AG09309 (cell line): Measurements from ENCODE around the gene TRIM8.

Source experiments
- DNase-seq: peaks from one replicate; pipeline ENCODE4 v3.0.0-alpha.2; 2010; ENCODE audit warnings: low read depth
- H3K4me3 ChIP-seq: 2 replicates; pipeline ENCODE4 v1.5.1; 2011; ENCODE audit warnings: mild to moderate bottlenecking, low read depth, low read length, moderate library complexity; ENCODE audit not compliant: control insufficient read depth
- CTCF ChIP-seq: IDR thresholded peaks from 2 replicates; pipeline ENCODE4 v1.5.1; 2011; ENCODE audit warnings: mild to moderate bottlenecking, low read depth, low read length, inconsistent platforms; ENCODE audit not compliant: insufficient read depth, control insufficient read depth; ENCODE audit errors: missing control alignments

Gene TRIM8

GRCh38 chr10:102646610-102647442 lies 2.5 kb downstream of the TRIM8 start:
- no peak for TF ChIP-seq CTCF
- DNase-seq = no peak
- H3K4me3 ChIP-seq = peak overlapping the region; percentile 83

DNA sequence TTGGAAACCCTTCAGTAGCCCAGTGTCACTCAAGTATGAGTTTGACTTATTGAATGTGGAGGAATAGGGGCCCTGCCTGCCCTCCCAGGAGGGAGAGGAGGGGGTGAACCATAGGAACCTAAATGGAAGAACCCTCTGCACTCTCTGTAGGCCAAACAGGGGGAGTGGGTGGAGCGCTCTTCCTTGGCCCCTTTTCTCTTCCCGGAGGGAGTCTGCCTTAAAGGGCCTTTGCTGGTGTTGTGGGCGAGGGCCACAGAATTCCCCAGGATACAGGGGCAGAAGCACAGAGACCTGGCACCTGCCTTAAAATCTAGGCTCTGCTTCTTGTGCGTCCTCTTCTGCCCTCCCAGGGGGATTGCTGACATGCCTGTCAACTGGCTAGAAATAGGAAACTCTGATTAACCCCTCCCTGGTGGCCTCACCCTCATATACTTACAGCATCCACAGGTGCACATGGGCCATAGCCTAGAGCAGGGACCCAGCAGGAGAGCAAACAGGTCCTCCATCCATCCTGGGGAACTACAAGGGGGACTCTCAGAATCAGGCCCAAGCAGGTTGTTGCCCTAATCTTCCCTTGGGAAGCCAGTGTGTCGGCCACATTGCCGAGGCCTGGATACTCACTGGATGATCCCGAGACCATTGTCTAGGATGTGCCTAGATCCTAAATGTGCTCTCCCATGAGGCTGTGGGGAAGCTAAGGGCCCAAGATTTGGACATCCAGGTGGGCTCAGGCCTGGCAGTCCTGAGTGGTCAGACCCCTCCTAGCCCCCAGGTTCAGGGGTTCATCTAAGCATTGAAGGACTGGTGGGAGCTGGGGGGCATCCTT lies 3.4 kb downstream of the TRIM8 start:
- TF ChIP-seq CTCF = no peak
- no peak for DNase-seq
- peak overlapping the region; percentile 83 for H3K4me3 ChIP-seq

- TF ChIP-seq CTCF = no peak
- H3K4me3 ChIP-seq = peak overlapping the region; percentile 9
- no peak for DNase-seq
These were observed 4.1 kb downstream of the TRIM8 start for GRCh38 chr10:102648269-102648888.

DNA sequence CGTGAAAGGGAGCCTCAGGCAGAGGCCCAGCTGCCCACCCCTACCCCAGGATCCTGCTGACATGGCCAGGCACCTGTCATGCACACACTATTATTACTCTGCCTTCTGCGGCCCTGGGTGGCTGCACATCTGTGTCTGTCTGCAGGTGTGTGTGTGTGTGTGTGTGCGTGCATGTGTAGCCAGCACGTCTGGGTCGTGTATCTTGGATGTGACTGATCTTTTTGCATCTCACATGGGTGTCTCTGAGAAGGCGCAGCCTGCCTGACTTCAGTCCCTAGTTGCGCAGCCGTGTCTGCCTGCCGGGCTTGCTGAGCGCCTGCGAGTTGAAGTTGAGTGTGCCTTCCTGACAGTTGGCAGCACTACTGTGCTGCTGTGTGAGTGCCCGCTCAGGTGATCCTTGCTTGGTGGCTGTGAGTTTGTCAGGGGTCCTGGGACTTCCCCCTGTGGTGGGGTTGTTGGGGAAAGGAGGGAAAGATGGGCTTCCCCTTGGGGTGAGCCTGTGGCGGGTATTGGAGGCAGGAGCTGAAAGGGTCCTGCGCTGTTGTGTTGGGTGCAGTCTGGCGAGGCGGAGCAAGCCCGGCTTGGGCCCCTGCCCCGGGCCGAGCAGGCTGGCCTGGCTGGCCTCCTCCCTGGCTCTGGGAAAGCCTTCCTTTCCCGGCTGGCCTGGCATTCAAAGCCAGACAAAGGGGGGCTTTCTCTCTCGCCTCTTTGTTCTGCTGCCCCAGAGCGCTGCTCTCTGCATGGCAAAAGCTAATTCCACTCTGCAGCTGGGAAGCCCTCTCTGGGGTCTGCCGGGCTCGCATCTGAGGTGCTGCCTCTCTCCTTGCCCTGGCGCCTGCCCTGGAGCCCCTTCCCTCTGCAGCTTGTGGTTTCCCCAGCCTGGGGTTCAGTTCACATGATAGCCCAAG lies 4.9 kb downstream of the TRIM8 start:
- no peak for DNase-seq
- TF ChIP-seq CTCF = no peak
- H3K4me3 ChIP-seq = peak overlapping the region; percentile 9

DNA sequence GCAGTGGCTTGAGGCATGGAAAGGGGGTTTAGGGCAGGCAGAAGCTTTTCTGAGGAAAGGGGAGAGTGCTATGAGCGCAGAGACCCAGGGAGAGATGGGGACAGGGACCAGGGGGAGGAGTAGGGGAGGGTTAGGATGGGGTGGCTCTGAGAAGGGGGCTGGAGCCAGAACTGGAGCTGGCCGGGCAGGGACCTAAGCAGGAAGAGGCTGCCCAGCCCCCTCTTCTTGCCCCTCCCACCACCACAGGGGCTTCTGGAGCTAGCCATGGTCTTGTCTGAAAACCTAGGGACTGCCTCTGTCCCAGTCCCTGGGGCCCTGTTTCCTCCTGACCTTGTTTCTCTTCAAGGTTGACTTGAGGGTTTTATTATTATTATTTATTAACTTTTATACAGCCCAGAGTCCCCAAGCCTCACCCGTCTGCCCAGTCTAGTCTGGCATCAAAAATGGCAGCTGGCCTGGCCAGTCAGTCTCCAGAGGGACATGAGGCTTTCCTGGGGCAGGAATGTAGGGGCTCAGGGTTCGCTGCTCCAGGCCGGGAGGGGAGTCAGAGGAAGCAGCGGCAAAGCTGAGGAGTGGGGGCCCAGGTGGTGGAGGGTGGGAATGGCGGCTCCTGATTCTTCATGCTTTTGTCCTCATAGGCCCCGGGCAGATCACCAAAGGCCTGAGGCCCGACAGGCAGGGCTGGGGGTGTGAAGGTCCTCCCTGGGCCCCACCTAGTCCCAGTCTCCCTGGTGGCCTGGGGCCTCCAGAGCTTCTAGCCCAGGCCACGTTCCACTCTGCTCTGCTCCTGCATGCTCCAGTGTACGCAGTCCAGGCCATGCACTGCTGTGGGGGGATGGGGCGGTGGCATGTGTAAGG lies 5.7 kb downstream of the TRIM8 start:
- no peak for TF ChIP-seq CTCF
- no peak for DNase-seq
- no peak overlapping the region for H3K4me3 ChIP-seq
